ENCODE data around the gene CFAP107.

DNA sequence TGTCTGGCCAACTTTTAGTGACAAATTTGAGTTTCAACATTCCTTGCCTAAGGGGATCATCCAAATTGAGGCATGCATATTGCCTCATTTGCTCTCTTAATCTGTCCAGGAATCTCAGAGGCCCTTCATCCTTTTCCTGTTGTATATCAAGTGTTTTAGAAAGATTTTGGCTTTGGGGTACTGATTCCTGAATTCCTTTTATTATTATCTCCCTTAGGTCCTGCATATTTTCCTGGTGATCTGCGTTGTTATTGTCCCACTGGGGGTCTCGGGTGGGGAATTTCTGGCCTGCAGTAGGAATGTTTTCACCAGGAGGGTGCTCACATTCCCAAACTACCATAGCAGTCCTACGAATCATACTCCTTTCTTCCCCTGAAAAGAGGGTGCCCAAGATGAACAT is 34.5 kb upstream of the CFAP107 start:
- TF ChIP-seq, protein P1, sequence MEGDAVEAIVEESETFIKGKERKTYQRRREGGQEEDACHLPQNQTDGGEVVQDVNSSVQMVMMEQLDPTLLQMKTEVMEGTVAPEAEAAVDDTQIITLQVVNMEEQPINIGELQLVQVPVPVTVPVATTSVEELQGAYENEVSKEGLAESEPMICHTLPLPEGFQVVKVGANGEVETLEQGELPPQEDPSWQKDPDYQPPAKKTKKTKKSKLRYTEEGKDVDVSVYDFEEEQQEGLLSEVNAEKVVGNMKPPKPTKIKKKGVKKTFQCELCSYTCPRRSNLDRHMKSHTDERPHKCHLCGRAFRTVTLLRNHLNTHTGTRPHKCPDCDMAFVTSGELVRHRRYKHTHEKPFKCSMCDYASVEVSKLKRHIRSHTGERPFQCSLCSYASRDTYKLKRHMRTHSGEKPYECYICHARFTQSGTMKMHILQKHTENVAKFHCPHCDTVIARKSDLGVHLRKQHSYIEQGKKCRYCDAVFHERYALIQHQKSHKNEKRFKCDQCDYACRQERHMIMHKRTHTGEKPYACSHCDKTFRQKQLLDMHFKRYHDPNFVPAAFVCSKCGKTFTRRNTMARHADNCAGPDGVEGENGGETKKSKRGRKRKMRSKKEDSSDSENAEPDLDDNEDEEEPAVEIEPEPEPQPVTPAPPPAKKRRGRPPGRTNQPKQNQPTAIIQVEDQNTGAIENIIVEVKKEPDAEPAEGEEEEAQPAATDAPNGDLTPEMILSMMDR (IDR thresholded peaks at IDR 0.05), result no peak
- TF ChIP-seq POLR2AphosphoS5 (IDR thresholded peaks at IDR 0.05; ENCODE audit: insufficient read depth in 1 of 2, low read depth in 1 of 2), result no peak
